ENCODE measurements around the gene MOXD1. TPM values are rescaled to one million over a fixed set of nuclear protein-coding genes. Genes with fewer than 3 reads are reported as not detected.
A peak's percentile ranks its signal among the peaks of the same experiment; 100 is the strongest.

The MOXD1 gene
- total RNA-seq (not detected), polyA plus RNA-seq (not detected)

DNA sequence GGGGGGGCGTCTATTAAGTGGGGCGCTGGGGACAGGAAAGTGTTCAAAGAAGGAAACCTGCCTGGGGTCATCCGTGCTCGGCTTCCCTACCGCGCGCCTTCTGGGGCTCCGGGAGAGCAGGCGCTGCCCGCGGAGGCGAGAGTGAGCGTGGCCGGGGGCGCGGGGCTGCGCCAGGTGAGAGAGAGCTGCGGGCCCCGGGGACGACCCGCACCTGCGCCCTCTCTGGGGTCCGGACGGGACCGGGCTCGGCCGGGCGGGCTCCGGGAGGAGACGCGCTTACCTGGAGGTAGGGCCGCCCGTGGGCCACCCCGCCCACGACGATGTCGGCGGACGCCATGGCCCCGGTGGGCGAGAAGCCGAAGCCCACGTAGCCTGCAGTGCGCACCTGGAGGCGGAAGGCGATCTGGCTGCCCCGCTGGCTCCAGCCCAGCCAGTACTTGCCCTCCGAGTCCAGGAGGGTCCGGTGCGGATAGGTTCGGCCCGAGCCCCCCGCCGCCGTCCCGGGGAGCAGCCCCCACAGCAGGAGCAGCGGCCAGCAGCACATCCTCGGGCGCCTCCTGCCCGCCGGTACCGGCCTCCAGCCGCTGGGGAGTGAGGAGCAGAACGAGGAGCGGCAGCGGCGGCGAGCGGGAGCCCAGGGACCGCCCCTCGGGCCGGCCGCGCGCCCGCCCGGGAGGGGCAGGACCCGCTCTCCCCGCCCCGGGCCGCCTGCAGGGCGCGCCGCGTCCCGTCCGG lies at the start of gene MOXD1:
TSS of gene MOXD1 (minus strand) at position 593 of the 735 bp plus-strand sequence. CDS start at position 544, 49 bp downstream.
- H3K27me3 ChIP-seq (ENCODE audit: control insufficient read depth, insufficient read depth, low read length) = peaks cover 31% of the 10 kb centered on the region
- peak; percentile 11 to 33 for ATAC-seq (ENCODE audit: low read depth in 2 of 2)
- Mint-ChIP-seq H3K36me3 (no peaks in the 10 kb centered on the region), H3K27me3 (peaks cover 51% of the 10 kb centered on the region), H3K9me3 (peaks cover 0 to under 1% (median 0%) of the 10 kb centered on the region in 7 donors), H3K4me1 (peaks cover 0 to 11% (median 5%) of the 10 kb centered on the region in 4 donors), H3K27ac (no peak within 1 kb of the TSS), H3K4me3 (peak within 1 kb of the TSS in 3 of 4 donors; percentile 26 to 68 (median 61))
- H3K4me1 ChIP-seq (ENCODE audit: control insufficient read depth, insufficient read depth, low read length, poor library complexity, severe bottlenecking) = peaks cover 7% of the 10 kb centered on the region
- no peak for DNase-seq
- no peak within 1 kb of the TSS for H3K4me3 ChIP-seq (ENCODE audit: low read depth, low read length)
- no peaks in the 10 kb centered on the region for H3K36me3 ChIP-seq (ENCODE audit: control insufficient read depth, insufficient read depth, low read length)
- H3K9me3 ChIP-seq (ENCODE audit: control insufficient read depth in 2 of 2, low read length in 2 of 2) = peaks cover 0 to 3% of the 10 kb centered on the region in 2 experiments
- no peak within 1 kb of the TSS for H3K27ac ChIP-seq (ENCODE audit: insufficient read depth, low read length, poor library complexity, severe bottlenecking)

DNA sequence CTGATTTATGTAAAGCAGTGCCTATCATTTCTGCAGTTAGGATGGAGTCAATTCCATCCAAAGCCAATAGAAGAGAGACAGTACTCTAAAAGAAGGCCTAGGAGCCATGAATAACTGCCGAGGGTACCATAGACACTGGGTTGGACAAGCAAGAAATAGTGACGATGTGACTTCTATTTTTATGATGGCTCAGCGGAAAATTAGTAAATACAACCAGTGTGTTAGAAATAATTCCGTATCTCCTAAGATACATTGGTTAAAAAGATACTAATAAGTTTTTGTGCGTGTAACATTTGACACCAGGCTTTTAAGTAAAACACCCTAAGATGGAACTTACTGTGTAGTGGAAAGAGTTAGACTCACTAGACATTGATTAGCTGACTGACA lies 45.6 kb upstream of the MOXD1 start:
- H3K36me3 Mint-ChIP-seq = peaks cover 17% of the 10 kb centered on the region
- ATAC-seq (ENCODE audit: low read depth in 2 of 2) (no peak), DNase-seq (no peak)
- H3K4me1 Mint-ChIP-seq = no peaks in the 10 kb centered on the region
- Histone ChIP-seq H3K9me3 (ENCODE audit: control insufficient read depth in 2 of 2, low read length in 2 of 2) (peaks cover under 1 to 9% of the 10 kb centered on the region in 2 experiments), H3K27me3 (ENCODE audit: control insufficient read depth, insufficient read depth, low read length) (no peaks in the 10 kb centered on the region), H3K36me3 (ENCODE audit: control insufficient read depth, insufficient read depth, low read length) (peaks cover 5% of the 10 kb centered on the region), H3K4me1 (ENCODE audit: control insufficient read depth, insufficient read depth, low read length, poor library complexity, severe bottlenecking) (no peaks in the 10 kb centered on the region), H3K27ac (ENCODE audit: insufficient read depth, low read length, poor library complexity, severe bottlenecking) (no peak overlapping the region), H3K4me3 (ENCODE audit: low read depth, low read length) (no peak overlapping the region)
- no peaks in the 10 kb centered on the region for H3K27me3 Mint-ChIP-seq
- H3K9me3 Mint-ChIP-seq = peaks cover 0 to 15% (median 5%) of the 10 kb centered on the region in 7 donors
- no peak overlapping the region for H3K27ac Mint-ChIP-seq
- H3K4me3 Mint-ChIP-seq = no peak overlapping the region

DNA sequence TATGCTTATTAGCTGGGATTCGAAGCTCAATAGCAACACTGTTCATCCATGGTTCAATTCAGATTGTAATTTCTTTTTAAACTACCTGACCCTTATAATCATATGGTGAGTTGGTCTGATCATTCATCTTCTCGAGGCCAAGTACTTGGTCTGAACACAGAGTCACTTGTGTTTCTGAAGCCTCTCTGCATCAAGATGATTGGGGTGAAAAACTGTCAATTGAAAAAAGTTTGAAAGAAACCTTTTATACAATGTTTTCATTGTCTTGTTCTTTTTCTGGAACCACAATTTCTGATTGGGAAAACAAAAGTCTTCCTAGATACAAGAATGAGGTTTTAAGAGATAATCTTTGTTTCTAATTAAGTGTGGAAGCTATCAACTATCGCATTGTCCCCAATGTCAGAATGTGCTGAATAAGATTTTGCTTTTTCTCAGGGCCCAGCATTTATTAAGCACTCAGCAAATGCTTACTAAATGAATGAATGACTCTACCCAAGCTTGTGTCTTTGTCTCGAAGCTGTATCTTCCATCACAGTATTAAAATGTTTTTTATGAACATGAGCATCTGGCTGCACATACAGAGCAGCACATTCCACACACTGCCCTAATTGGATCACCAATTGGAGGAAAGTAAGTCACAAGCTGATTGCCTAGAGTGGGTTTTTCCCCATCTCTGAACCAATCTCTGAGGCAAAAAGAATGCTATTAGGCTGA lies 45.0 kb upstream of the MOXD1 start:
- Histone ChIP-seq H3K27ac (ENCODE audit: insufficient read depth, low read length, poor library complexity, severe bottlenecking) (no peak overlapping the region), H3K36me3 (ENCODE audit: control insufficient read depth, insufficient read depth, low read length) (peaks cover 2% of the 10 kb centered on the region), H3K4me1 (ENCODE audit: control insufficient read depth, insufficient read depth, low read length, poor library complexity, severe bottlenecking) (no peaks in the 10 kb centered on the region), H3K9me3 (ENCODE audit: control insufficient read depth in 2 of 2, low read length in 2 of 2) (peaks cover 4 to 12% of the 10 kb centered on the region in 2 experiments), H3K4me3 (ENCODE audit: low read depth, low read length) (no peak overlapping the region), H3K27me3 (ENCODE audit: control insufficient read depth, insufficient read depth, low read length) (no peaks in the 10 kb centered on the region)
- no peak overlapping the region for H3K27ac Mint-ChIP-seq
- no peak overlapping the region for H3K4me3 Mint-ChIP-seq
- no peaks in the 10 kb centered on the region for H3K27me3 Mint-ChIP-seq
- no peak for ATAC-seq (ENCODE audit: low read depth in 2 of 2)
- H3K4me1 Mint-ChIP-seq = no peaks in the 10 kb centered on the region
- H3K9me3 Mint-ChIP-seq = peaks cover 0 to 20% (median 7%) of the 10 kb centered on the region in 7 donors
- no peak for DNase-seq
- H3K36me3 Mint-ChIP-seq = peaks cover 11% of the 10 kb centered on the region

DNA sequence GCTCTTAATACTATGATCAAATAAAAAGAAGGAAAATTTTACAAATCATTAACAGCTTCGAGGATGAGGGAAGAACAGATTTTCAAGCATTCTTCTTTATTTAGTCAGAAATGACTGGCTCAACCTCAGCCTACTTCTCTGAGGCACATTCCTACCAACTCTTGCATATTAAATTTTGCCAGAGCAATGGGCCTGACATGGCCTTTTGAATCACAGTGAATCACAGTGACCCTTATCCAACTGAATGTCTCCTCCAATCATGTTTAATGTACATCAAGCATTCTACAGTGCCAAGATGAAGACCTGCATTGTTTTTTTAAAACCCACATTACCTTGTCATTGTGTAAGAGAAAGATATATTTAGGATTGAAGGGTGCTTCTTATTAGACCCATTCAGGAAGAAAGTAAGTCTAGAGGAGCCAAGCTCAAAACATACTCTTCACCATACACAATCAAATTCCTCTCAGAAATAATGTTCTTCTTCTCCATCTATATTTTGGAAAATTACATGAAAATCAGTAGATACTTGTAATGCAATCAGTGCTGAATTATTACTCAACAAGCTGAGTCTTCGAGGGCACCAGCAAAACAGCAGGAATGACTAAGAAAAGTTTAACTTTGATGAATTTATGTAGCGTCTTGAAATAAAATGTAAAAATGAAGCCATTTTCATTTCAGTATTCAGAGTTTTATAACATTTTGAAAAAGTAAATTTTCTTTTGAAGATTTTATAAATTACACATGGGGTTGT lies 44.1 kb upstream of the MOXD1 start:
- Histone ChIP-seq H3K27ac (ENCODE audit: insufficient read depth, low read length, poor library complexity, severe bottlenecking) (no peak overlapping the region), H3K36me3 (ENCODE audit: control insufficient read depth, insufficient read depth, low read length) (no peaks in the 10 kb centered on the region), H3K27me3 (ENCODE audit: control insufficient read depth, insufficient read depth, low read length) (no peaks in the 10 kb centered on the region), H3K9me3 (ENCODE audit: control insufficient read depth in 2 of 2, low read length in 2 of 2) (peaks cover 4 to 12% of the 10 kb centered on the region in 2 experiments), H3K4me1 (ENCODE audit: control insufficient read depth, insufficient read depth, low read length, poor library complexity, severe bottlenecking) (no peaks in the 10 kb centered on the region), H3K4me3 (ENCODE audit: low read depth, low read length) (no peak overlapping the region)
- Mint-ChIP-seq H3K36me3 (peaks cover 4% of the 10 kb centered on the region), H3K4me3 (no peak overlapping the region), H3K27ac (no peak overlapping the region), H3K9me3 (peaks cover 0 to 24% (median 7%) of the 10 kb centered on the region in 7 donors), H3K27me3 (no peaks in the 10 kb centered on the region), H3K4me1 (no peaks in the 10 kb centered on the region)
- ATAC-seq (ENCODE audit: low read depth in 2 of 2) (no peak), DNase-seq (no peak)

DNA sequence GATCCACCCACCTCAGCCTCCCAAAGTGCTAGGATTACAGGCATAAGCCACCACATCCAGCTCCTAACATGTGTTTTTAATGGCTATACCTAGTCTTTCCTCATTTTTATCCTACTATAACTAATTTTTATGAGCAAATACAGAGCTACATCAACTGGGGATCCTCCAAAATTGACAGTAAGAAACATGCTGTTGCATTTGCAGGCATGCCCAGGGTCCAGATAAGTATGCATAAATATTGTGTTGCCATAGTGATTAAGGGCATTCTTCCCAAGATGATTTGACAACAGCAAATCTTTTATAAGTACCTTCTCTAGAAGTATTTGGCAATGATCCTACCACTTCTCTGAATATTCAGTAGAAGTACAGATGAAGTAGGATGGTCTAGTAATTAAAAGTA lies 41.9 kb upstream of the MOXD1 start:
- H3K27ac ChIP-seq (ENCODE audit: insufficient read depth, low read length, poor library complexity, severe bottlenecking) = no peak overlapping the region
- no peak for DNase-seq
- H3K9me3 ChIP-seq (ENCODE audit: control insufficient read depth in 2 of 2, low read length in 2 of 2) = peaks cover 4 to 12% of the 10 kb centered on the region in 2 experiments
- H3K4me1 Mint-ChIP-seq = no peaks in the 10 kb centered on the region
- H3K27me3 Mint-ChIP-seq = no peaks in the 10 kb centered on the region
- H3K36me3 Mint-ChIP-seq = peaks cover 4% of the 10 kb centered on the region
- no peaks in the 10 kb centered on the region for H3K36me3 ChIP-seq (ENCODE audit: control insufficient read depth, insufficient read depth, low read length)
- no peak for ATAC-seq (ENCODE audit: low read depth in 2 of 2)
- peaks cover 3 to 24% (median 10%) of the 10 kb centered on the region in 7 donors for H3K9me3 Mint-ChIP-seq
- no peak overlapping the region for H3K4me3 Mint-ChIP-seq
- H3K4me1 ChIP-seq (ENCODE audit: control insufficient read depth, insufficient read depth, low read length, poor library complexity, severe bottlenecking) = no peaks in the 10 kb centered on the region
- H3K27me3 ChIP-seq (ENCODE audit: control insufficient read depth, insufficient read depth, low read length) = no peaks in the 10 kb centered on the region
- H3K4me3 ChIP-seq (ENCODE audit: low read depth, low read length) = no peak overlapping the region
- no peak overlapping the region for H3K27ac Mint-ChIP-seq

DNA sequence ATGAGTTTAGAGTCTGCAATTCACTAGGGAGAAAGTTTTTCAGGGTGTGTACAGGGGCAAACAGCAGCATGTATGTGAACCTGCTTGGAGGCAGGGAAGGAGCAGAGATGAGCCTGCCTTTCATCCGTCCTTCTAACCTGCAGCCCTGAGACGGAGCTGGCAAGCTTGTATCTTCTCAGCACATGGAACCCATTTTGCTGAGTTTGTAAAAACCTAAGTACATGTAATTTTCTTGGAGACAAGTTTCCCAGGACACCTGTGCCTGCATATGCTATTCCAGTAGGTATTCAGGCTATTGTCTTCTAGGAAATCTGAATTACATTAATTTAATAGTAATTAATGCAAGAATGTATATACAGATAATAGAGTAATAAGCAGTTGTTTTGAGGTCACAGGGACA lies 28.8 kb upstream of the MOXD1 start:
- H3K27me3 ChIP-seq (ENCODE audit: control insufficient read depth, insufficient read depth, low read length) = peaks cover 10% of the 10 kb centered on the region
- no peak overlapping the region for H3K4me3 Mint-ChIP-seq
- H3K36me3 Mint-ChIP-seq = no peaks in the 10 kb centered on the region
- H3K27ac ChIP-seq (ENCODE audit: insufficient read depth, low read length, poor library complexity, severe bottlenecking) = no peak overlapping the region
- no peak for ATAC-seq (ENCODE audit: low read depth in 2 of 2)
- no peaks in the 10 kb centered on the region for H3K4me1 Mint-ChIP-seq
- H3K9me3 ChIP-seq (ENCODE audit: control insufficient read depth in 2 of 2, low read length in 2 of 2) = no peaks in the 10 kb centered on the region
- peaks cover 17% of the 10 kb centered on the region for H3K27me3 Mint-ChIP-seq
- H3K27ac Mint-ChIP-seq = no peak overlapping the region
- no peaks in the 10 kb centered on the region for H3K4me1 ChIP-seq (ENCODE audit: control insufficient read depth, insufficient read depth, low read length, poor library complexity, severe bottlenecking)
- H3K36me3 ChIP-seq (ENCODE audit: control insufficient read depth, insufficient read depth, low read length) = no peaks in the 10 kb centered on the region
- peaks cover 0 to 3% (median 0%) of the 10 kb centered on the region in 7 donors for H3K9me3 Mint-ChIP-seq
- no peak for DNase-seq
- H3K4me3 ChIP-seq (ENCODE audit: low read depth, low read length) = no peak overlapping the region

DNA sequence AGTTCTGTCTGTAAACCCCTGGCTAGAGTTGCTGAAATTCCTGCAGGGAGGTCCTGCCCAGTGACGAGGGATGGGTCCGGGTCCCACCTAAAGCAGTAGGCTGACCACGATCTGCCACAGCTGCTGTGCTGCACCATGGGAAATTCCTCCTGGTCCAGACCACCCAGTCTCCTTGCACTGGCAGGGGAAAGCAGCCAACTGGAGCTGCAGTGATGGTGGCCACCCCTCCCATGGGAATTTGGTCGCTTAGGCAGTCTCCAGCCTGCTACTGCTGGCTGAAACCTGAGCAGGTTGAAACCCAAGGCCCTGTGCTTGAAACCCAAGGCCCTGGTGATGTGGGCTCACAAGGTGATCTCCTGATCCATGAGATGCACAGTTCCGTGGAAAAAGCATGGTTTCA lies 23.9 kb upstream of the MOXD1 start:
- no peak overlapping the region for H3K4me3 ChIP-seq (ENCODE audit: low read depth, low read length)
- H3K27ac ChIP-seq (ENCODE audit: insufficient read depth, low read length, poor library complexity, severe bottlenecking) = no peak overlapping the region
- peaks cover 10% of the 10 kb centered on the region for H3K27me3 ChIP-seq (ENCODE audit: control insufficient read depth, insufficient read depth, low read length)
- DNase-seq = no peak
- Mint-ChIP-seq H3K4me3 (no peak overlapping the region), H3K9me3 (peaks cover 0 to 23% (median 4%) of the 10 kb centered on the region in 7 donors), H3K27me3 (peaks cover 14% of the 10 kb centered on the region), H3K36me3 (no peaks in the 10 kb centered on the region), H3K27ac (no peak overlapping the region), H3K4me1 (no peaks in the 10 kb centered on the region)
- peaks cover 0 to 3% of the 10 kb centered on the region in 2 experiments for H3K9me3 ChIP-seq (ENCODE audit: control insufficient read depth in 2 of 2, low read length in 2 of 2)
- no peaks in the 10 kb centered on the region for H3K4me1 ChIP-seq (ENCODE audit: control insufficient read depth, insufficient read depth, low read length, poor library complexity, severe bottlenecking)
- H3K36me3 ChIP-seq (ENCODE audit: control insufficient read depth, insufficient read depth, low read length) = no peaks in the 10 kb centered on the region
- no peak for ATAC-seq (ENCODE audit: low read depth in 2 of 2)
